Cardiac fibroblast (primary cell): ENCODE data around the gene NME3.
A peak's percentile ranks its signal among the peaks of the same experiment; 100 is the strongest.

Experiments
- DNase-seq, 2 donors: peaks; one replicate each; pipeline versions ENCODE4 v3.0.0 to v3.0.0-alpha.2; 2010; ENCODE audit warnings: low read depth in 2 of 2
- H3K4me3 ChIP-seq, 2 donors: replicated peaks in 1 of 2; 1 replicate in 1 of 2; 2 replicates in 1 of 2; pipeline ENCODE4 v1.5.1; 2011; ENCODE audit warnings: low read depth in 2 of 2, low read length in 2 of 2, mild to moderate bottlenecking in 2 of 2, moderate library complexity in 1 of 2
- CTCF ChIP-seq: IDR thresholded peaks from one replicate; pipeline ENCODE4 v1.5.1; 2011; ENCODE audit warnings: low read depth, mild to moderate bottlenecking, low read length, inconsistent platforms

NME3 gene

GRCh38 chr16:1723450-1724147 lies 47.7 kb downstream of the NME3 start:
- H3K4me3 ChIP-seq, result no peak overlapping the region
- TF ChIP-seq CTCF, result peak; percentile 81
- DNase-seq, result peak; percentile 59 to 60

GRCh38 chr16:1721372-1721771 lies 50.0 kb downstream of the NME3 start:
- no peak for DNase-seq
- no peak overlapping the region for H3K4me3 ChIP-seq
- no peak for TF ChIP-seq CTCF
